T-helper 1 cell treated with Interleukin-12 subunit alpha and Interleukin-12 subunit beta and Interleukin-4 antibody, amounts not matched to agents 30 μg/mL and 1 μg/mL, for 36 hours (primary cell): ENCODE data around the gene CDK10.

ENCODE experiments used
- H3K27ac Mint-ChIP-seq: one replicate; pipeline ENCODE4 v1.8.0; 2021; ENCODE audit warnings: mild to moderate bottlenecking, mixed read lengths
- H3K27me3 Mint-ChIP-seq: one replicate; pipeline ENCODE4 v1.8.0; 2021; ENCODE audit warnings: low read depth, mixed read lengths
- H3K36me3 Mint-ChIP-seq: one replicate; pipeline ENCODE4 v1.8.0; 2021; ENCODE audit warnings: low read depth, mixed read lengths
- H3K4me1 Mint-ChIP-seq: one replicate; pipeline ENCODE4 v1.8.0; 2021; ENCODE audit warnings: low read depth, mixed read lengths
- H3K4me3 Mint-ChIP-seq: one replicate; pipeline ENCODE4 v1.8.0; 2021; ENCODE audit warnings: mild to moderate bottlenecking, moderate library complexity, mixed read lengths
- H3K9me3 Mint-ChIP-seq: one replicate; pipeline ENCODE4 v1.8.0; 2021; ENCODE audit warnings: mixed read lengths

Gene CDK10

DNA sequence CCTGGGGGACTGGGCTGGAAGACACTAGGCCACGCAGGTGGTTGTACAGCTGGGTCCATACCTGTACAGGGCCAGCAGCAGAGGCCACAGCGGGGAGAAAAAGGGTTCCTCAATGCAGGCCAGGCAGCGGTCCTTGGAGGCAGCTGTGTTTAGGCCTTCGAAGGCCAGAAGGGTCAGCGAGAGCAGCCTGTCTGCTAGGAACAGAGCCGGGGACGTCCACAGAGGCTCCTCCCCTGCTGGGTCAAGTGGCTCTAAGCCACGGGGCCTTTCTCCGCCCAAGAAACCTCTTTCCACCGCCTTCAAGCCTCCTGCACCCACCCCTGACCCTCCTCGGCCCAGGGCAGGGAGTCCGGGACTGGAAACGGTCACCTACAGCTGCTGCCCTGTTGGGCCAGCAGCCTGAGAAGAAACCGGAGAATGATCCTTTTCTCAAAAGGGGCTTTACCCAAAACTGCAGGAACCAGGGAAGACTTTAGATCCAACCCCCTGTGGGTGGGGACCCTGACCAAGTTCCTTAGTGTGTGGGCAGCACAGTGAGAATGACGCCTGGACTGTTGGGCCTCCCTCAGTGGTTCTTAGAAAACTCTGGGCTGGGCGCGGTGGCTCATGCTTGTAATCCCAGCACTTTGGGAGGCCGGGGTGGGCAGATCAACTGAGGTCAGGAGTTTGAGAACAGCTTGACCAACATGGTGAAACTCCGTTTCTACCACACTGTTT lies 23.4 kb downstream of the CDK10 start:
- Mint-ChIP-seq H3K27ac (peak overlapping the region; percentile 26), H3K4me1 (peaks cover 4% of the 10 kb centered on the region), H3K36me3 (no peaks in the 10 kb centered on the region), H3K27me3 (no peaks in the 10 kb centered on the region), H3K4me3 (no peak overlapping the region), H3K9me3 (no peaks in the 10 kb centered on the region)

- Mint-ChIP-seq H3K27ac (no peak overlapping the region), H3K9me3 (no peaks in the 10 kb centered on the region), H3K36me3 (no peaks in the 10 kb centered on the region), H3K4me3 (no peak overlapping the region), H3K27me3 (no peaks in the 10 kb centered on the region), H3K4me1 (peaks cover 2% of the 10 kb centered on the region)
Measured at GRCh38 chr16:89710709-89711564, 24.4 kb downstream of the CDK10 start.

DNA sequence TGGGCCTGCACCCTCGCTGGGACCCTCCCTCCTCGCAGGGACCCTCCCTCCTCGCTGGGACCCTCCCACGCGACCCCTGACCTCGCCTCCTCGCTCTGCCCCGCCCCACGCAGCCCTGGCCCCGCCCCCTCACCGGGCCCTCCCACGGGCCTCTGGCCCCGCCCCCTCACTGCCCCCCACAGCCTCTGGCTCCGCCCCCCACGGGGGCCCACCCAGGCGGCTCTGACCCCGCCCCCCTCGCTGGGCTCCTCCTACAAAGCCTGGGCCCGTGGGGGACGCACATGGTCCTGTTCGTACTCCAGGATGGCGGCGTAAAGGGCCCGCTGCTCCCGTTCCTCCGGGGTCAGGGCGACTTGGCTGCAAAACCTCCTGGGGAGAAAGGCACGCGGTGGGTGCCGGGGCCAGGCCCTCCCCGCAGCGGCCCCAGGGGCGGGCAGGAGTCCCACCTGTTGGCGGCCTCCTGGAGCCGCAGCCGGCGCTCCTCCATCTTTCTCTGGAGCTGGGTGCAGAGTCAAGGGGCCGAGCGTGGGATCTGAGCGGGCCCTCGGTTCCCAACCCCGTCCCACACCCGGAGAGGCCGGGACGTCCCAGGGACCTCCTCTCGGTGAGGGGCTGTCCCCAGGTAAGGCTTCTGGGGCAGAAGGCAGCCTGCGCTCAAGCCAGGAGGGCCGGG lies 25.2 kb downstream of the CDK10 start:
- no peak overlapping the region for H3K27ac Mint-ChIP-seq
- no peaks in the 10 kb centered on the region for H3K36me3 Mint-ChIP-seq
- H3K4me3 Mint-ChIP-seq: peak overlapping the region; percentile 63
- H3K27me3 Mint-ChIP-seq: no peaks in the 10 kb centered on the region
- H3K4me1 Mint-ChIP-seq: no peaks in the 10 kb centered on the region
- no peaks in the 10 kb centered on the region for H3K9me3 Mint-ChIP-seq

DNA sequence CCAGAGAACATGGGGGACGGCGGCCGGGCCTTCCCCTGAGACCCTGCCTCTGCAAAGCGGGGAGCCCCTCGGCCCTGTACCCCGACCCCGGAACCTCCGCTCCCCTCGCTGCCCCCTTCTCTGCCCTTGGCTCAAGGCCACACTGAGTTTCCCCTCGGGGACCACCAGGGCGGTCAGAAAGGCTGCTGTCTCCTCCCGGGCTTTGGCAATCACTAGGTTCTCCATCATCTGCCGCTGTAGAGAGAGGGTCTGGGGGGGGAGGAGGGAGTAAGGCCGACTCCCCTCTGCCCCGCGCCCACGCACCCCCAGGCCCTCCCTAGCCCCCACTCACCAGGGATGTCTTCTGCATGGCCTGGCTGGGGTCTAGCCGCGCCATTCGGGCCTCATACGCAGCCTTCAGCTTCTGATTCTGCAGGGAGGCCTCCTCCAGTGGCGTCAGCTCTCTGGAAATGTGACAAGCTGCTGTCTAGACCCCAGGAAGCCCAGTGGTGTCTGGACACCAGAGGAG lies 25.8 kb downstream of the CDK10 start:
- Mint-ChIP-seq H3K4me3 (peak overlapping the region; percentile 63), H3K27ac (no peak overlapping the region)

GRCh38 chr16:89716493-89716892 lies 30.0 kb downstream of the CDK10 start:
- Mint-ChIP-seq H3K27ac (no peak overlapping the region), H3K9me3 (no peaks in the 10 kb centered on the region), H3K4me1 (peaks cover 14% of the 10 kb centered on the region), H3K36me3 (peaks cover 1% of the 10 kb centered on the region), H3K27me3 (no peaks in the 10 kb centered on the region), H3K4me3 (no peak overlapping the region)

More for the DNA sequence above, 25.8 kb downstream of the CDK10 start:
- Mint-ChIP-seq H3K36me3 (no peaks in the 10 kb centered on the region), H3K27me3 (no peaks in the 10 kb centered on the region), H3K9me3 (no peaks in the 10 kb centered on the region), H3K4me1 (no peaks in the 10 kb centered on the region)

GRCh38 chr16:89716916-89717687 lies 30.6 kb downstream of the CDK10 start:
- Mint-ChIP-seq H3K27me3 (no peaks in the 10 kb centered on the region), H3K36me3 (peaks cover 1% of the 10 kb centered on the region), H3K4me3 (no peak overlapping the region), H3K27ac (no peak overlapping the region), H3K4me1 (peaks cover 14% of the 10 kb centered on the region), H3K9me3 (no peaks in the 10 kb centered on the region)

DNA sequence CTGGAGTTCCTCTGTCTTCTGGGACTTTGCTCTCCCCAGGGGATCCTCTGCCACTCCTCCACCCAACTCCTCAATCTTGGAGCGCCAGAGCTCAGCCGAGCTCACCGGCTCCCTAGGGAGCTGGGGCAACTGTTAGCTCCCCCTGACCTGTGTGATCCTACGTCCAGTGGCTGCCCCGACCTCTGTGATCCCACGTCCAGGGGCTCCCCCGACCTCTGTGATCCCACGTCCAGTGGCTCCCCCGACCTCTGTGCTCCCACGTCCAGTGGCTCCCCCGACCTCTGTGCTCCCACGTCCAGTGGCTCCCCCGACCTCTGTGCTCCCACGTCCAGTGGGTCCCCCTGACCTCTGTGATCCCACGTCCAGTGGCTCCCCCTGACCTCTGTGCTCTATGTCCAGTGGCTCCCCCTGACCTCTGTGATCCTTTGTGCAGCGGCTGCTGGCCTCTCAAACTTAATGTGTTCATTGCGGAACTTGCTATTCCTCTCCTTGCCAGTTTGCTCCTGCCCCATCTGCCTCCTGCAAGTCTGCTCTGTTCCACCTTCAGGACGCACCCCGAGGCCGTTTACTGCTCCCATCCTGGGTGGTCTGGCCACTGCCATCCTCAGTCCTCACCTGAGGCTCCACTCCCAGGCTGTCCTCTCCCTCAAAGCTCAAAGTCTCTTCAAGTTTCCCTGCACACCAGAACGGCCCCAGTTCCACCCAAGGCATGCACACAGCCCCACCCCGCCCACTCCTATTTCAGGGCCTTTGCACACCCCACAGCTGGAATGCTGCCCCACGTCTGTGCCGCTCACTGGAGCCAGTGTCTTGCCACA lies 31.4 kb downstream of the CDK10 start:
- H3K36me3 Mint-ChIP-seq: peaks cover 7% of the 10 kb centered on the region
- peaks cover 17% of the 10 kb centered on the region for H3K4me1 Mint-ChIP-seq
- H3K27ac Mint-ChIP-seq: no peak overlapping the region
- H3K27me3 Mint-ChIP-seq: no peaks in the 10 kb centered on the region
- H3K4me3 Mint-ChIP-seq: no peak overlapping the region
- H3K9me3 Mint-ChIP-seq: no peaks in the 10 kb centered on the region

GRCh38 chr16:89720551-89720812 lies 34.0 kb downstream of the CDK10 start:
- peaks cover 14% of the 10 kb centered on the region for H3K36me3 Mint-ChIP-seq
- H3K4me1 Mint-ChIP-seq: peaks cover 27% of the 10 kb centered on the region
- peak overlapping the region; percentile 78 for H3K4me3 Mint-ChIP-seq
- no peaks in the 10 kb centered on the region for H3K9me3 Mint-ChIP-seq
- peak overlapping the region; percentile 62 for H3K27ac Mint-ChIP-seq
- no peaks in the 10 kb centered on the region for H3K27me3 Mint-ChIP-seq

DNA sequence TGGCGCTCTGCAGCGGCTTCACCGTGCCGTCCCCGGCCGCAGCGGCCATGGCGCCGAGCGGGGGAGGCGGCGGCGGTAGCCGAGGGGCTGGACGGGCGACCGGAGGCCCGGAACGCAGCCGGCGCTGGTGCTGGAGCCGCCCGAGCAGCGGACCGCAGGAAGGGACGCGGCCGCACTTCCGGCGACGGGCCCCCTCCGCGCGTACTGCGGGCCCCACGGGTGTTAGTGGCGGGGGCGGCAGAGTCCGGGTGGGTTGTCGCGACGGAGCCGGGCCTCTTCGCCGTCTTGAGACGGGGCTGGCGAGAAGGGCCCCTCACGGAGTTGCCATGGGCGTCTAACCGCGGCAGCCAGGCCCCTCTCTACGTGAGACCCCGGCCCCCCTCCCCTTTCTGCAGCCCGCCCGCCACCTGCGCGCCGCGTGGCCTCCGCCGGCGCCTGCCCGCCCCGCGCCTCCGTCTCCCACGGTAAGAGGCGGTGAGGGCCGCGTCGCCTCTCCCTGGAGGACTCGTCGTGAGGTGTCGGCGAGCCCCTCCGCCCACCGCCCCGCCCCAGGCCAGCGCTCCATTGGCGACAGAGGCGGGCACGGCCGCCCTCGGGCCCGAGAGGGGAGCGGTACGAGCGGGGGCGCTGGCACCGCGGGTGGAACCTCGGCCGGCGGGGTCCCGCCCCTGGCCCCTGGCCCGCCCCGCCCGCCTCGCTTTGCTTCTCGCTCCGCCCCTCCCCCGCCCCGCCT lies 34.5 kb downstream of the CDK10 start, which contains the start of the genes VPS9D1 and ZNF276:
Gene VPS9D1, minus strand, starts transcription at position 86 of the 733 bp plus-strand sequence. Its CDS starts 37 bp downstream, at position 49.
Gene ZNF276, plus strand, starts transcription at position 725 of the 733 bp plus-strand sequence. CDS start 104 bp downstream, outside the sequence.
- Mint-ChIP-seq H3K27me3 (no peaks in the 10 kb centered on the region), H3K4me1 (peaks cover 27% of the 10 kb centered on the region), H3K27ac (peak within 1 kb of the TSS; percentile 98), H3K9me3 (no peaks in the 10 kb centered on the region), H3K4me3 (peak within 1 kb of the TSS; percentile 97), H3K36me3 (peaks cover 14% of the 10 kb centered on the region)

GRCh38 chr16:89721546-89722391 lies 35.3 kb downstream of the CDK10 start:
- Mint-ChIP-seq H3K27me3 (no peaks in the 10 kb centered on the region), H3K27ac (peak overlapping the region; percentile 98), H3K4me1 (peaks cover 27% of the 10 kb centered on the region), H3K4me3 (peak overlapping the region; percentile 97), H3K36me3 (peaks cover 14% of the 10 kb centered on the region), H3K9me3 (no peaks in the 10 kb centered on the region)

DNA sequence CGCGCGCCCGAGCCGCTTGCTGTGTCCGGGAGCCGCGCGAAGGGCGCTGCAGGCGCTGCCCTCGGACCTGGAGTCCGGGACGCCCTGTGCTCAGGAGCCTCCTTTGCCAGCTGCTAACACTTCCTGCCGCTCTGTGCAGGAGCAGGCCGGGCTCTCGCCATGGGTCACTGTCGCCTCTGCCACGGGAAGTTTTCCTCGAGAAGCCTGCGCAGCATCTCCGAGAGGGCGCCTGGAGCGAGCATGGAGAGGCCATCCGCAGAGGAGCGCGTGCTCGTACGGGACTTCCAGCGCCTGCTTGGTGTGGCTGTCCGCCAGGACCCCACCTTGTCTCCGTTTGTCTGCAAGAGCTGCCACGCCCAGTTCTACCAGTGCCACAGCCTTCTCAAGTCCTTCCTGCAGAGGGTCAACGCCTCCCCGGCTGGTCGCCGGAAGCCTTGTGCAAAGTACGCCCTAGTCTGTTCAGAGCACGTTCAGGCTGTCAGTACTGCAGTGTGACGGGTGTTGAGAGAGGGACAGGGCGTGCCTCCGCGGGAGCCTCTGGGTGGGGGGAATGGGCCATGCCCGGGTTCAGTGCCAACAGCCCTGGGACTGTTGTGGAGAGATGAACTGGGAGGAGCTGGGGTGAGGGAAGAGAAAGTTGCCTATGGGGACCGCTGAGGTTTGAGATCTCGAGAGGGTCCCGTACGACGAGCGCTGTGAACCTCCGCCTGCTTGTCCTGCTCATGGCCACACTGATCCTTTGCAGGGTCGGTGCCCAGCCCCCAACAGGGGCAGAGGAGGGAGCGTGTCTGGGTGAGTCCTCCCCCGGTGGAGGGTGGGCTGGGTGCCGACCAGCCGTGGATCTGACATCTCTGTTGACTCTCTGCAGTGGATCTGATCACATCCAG lies 36.1 kb downstream of the CDK10 start:
- no peaks in the 10 kb centered on the region for H3K9me3 Mint-ChIP-seq
- no peaks in the 10 kb centered on the region for H3K27me3 Mint-ChIP-seq
- H3K36me3 Mint-ChIP-seq: peaks cover 19% of the 10 kb centered on the region
- H3K27ac Mint-ChIP-seq: peak overlapping the region; percentile 98
- H3K4me3 Mint-ChIP-seq: peak overlapping the region; percentile 97
- peaks cover 31% of the 10 kb centered on the region for H3K4me1 Mint-ChIP-seq
